Measurements from ENCODE around the gene SLC46A3.

The SLC46A3 gene

DNA sequence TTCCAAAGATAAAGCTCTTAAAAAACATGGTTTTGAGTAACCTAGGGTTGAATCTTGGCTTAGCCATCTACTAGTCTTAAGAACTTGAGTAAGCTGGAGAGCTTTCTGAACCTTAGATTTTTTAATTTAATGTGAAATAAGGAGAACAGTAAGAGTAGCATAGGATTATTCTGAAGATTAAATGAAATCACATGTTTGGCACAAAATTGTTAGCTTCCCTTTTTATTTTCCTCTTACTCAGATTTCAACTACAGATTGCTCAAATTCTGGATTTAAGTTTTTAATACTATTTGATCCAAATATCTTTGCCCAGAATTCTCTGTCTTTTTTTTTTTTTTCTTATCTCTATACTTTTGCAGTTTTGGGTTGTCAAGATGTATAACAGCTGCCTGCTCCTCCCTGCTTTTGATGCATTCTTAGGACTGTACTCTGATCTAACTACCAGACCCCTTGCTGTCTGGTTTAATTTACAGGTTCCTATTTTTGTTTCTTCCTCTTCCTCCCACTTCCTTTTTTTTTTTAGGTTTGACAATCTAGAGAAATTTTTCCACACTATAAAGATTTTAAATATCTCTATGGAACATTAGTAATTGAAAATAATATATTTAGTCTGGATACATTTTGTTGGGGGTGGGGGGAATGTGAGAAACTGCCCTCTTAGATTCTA, 47.5 kb downstream of the SLC46A3 start:
- in situ Hi-C loops (cut with MboI; ENCODE audit: low sequenced_read_pairs, unreplicated experiment) = no loop called here
- TF ChIP-seq, protein P1, sequence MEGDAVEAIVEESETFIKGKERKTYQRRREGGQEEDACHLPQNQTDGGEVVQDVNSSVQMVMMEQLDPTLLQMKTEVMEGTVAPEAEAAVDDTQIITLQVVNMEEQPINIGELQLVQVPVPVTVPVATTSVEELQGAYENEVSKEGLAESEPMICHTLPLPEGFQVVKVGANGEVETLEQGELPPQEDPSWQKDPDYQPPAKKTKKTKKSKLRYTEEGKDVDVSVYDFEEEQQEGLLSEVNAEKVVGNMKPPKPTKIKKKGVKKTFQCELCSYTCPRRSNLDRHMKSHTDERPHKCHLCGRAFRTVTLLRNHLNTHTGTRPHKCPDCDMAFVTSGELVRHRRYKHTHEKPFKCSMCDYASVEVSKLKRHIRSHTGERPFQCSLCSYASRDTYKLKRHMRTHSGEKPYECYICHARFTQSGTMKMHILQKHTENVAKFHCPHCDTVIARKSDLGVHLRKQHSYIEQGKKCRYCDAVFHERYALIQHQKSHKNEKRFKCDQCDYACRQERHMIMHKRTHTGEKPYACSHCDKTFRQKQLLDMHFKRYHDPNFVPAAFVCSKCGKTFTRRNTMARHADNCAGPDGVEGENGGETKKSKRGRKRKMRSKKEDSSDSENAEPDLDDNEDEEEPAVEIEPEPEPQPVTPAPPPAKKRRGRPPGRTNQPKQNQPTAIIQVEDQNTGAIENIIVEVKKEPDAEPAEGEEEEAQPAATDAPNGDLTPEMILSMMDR (IDR thresholded peaks at IDR 0.05; ENCODE audit: borderline replicate concordance, control extremely low read depth, extremely low read depth, insufficient read depth, missing control alignments) = no peak

DNA sequence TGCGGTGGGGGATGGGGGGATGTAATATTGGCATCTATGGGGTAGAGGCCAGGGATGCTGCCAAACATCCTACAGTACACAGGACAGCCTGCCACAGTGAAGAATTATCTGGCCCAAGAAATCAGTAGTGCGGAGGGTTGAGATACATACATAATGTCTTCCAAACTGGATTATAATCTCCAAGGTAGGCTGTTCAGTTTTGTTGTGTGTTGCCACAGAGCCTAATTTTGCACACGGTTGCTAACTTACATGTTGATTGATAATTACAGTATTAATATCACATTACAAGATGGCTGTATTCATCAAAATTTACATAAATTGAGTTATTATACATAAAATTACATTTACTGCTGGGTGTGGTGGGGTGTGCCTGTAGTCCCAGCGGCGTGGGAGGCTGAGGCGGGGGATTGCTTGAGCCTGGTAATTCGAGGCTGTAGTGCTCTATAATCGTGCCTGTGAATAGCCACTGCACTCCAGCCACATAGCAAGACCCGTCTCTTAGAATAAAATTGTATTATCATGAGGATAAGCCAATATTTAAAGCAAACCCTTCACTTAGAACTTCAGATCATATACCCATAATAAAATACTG, 51.8 kb downstream of the SLC46A3 start:
- in situ Hi-C loops (cut with MboI; ENCODE audit: low sequenced_read_pairs, unreplicated experiment) = no loop called here
- no peak for DNase-seq (ENCODE audit: low spot score)
- TF ChIP-seq, protein P1 (IDR thresholded peaks at IDR 0.05; ENCODE audit: borderline replicate concordance, control extremely low read depth, extremely low read depth, insufficient read depth, missing control alignments) = no peak

More for the DNA sequence above, 47.5 kb downstream of the SLC46A3 start:
- DNase-seq (ENCODE audit: low spot score) = no peak

DNA sequence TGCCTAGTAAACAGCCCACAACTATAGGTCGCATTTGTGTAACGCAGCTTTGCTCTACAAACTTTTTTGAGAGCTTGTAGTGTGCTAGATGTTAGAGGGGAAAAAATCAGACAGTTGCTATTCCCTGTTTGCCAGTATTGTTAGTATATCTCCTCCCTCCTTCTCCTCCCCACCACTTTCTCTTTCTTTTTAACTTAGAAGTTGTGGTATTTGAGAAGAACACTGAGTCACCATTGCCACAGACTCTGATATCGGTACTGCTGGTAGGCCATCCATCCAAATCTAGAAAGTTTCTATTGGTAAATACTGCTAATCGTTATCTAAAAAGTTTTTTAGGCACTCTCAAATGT, 59.2 kb downstream of the SLC46A3 start:
- TF ChIP-seq, protein P1 (IDR thresholded peaks at IDR 0.05; ENCODE audit: borderline replicate concordance, control extremely low read depth, extremely low read depth, insufficient read depth, missing control alignments) = no peak
- DNase-seq (ENCODE audit: low spot score) = peak; percentile 25
- in situ Hi-C loops (cut with MboI; ENCODE audit: low sequenced_read_pairs, unreplicated experiment) = no loop called here

DNA sequence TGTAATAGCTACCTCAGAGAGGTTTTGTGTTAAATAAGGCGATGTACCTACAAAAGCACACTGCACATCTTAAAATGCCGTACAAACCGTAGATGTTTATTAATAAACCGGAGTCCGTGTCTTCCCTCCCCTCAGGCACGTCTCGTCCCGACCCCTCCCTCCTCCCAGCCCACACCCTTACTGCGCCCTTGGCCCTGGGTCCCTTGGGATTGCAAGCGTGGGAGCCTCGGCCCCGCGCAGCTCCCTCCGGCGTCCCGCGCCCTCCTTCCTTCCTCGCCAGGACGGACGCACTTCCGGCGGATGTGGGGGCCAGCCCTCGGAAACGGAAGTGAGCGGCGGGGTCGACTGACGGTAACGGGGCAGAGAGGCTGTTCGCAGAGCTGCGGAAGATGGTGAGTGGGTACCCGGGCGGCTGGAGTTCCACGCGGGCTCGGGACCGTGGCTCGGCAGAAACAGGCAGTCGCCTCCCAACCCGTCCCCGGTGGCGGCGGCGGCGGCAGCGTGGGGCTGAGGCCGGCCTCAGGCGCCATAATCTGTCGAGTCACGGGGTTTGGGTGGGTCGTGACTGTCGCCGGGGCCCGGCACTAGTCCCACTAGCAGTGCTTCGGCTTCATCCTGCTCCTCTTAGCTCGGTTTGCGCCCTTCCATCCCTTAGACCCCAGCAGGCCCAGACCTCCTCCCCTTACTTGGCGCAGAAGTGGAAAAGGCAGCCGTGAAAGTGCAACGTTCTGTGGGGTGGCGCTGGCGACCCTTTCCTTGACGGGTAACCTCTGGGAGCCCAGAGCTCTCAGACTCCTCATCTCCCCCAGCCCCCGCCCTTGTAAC, 59.8 kb downstream of the SLC46A3 start, which contains the start of gene POMP:
TSS of gene POMP (plus strand) at position 335 of the 825 bp plus-strand sequence. CDS start at position 390, 55 bp downstream.
- TF ChIP-seq, protein P1 (IDR thresholded peaks at IDR 0.05; ENCODE audit: borderline replicate concordance, control extremely low read depth, extremely low read depth, insufficient read depth, missing control alignments) = no peak
- in situ Hi-C loops (cut with MboI; ENCODE audit: low sequenced_read_pairs, unreplicated experiment) = no loop called here
- peak; percentile 94 for DNase-seq (ENCODE audit: low spot score)

DNA sequence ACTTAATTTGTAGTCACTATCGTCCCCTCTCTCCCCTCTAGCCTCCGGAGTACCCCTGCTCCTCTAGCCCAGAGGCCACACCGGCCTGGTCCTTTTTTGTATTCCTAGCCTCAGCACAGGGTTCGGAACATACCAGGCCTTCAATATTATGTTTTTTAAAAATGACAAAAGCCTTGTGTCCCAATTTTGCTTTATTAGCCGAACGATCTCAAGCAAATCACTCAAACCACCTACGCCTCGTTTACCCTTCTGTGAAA, 60.3 kb downstream of the SLC46A3 start:
- TF ChIP-seq, protein P1 (IDR thresholded peaks at IDR 0.05; ENCODE audit: borderline replicate concordance, control extremely low read depth, extremely low read depth, insufficient read depth, missing control alignments) = no peak
- in situ Hi-C loops (cut with MboI; ENCODE audit: low sequenced_read_pairs, unreplicated experiment) = no loop called here
- DNase-seq (ENCODE audit: low spot score) = no peak

DNA sequence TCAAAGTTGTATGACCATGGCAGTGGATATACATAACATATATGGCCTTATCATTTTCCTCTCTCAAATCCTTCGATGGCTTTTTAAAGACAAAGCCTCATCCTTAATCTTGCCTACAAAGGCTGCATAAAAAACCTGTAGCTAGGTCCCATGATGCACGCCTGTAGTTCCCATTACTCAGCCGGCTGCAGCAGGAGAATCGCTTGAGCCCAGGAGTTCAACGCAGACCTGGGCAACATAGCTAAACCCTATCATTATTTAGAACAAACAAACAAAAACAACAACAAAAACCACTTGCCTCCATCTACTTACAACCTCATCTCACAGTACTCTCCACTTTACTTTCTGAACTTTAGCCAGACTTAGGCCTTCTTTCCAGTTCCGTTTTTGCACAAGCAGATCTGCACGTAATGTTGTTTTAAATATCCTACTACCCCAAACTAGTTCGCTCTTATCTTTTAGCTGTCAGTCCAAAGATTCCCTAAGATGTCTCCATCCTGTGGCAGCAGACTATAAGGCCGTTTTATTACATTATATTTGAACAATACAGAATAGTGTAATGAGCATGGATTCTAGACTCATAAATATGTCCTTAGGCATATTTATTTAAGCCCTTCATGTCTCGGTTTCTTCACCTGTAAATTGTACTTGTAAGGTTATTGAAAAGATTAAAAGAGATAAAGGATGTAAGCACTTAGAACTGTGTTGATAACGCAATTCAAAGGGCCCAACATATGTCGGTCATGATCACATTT, 60.8 kb downstream of the SLC46A3 start:
- TF ChIP-seq, protein P1 (IDR thresholded peaks at IDR 0.05; ENCODE audit: borderline replicate concordance, control extremely low read depth, extremely low read depth, insufficient read depth, missing control alignments) = no peak
- peak; percentile 30 for DNase-seq (ENCODE audit: low spot score)
- in situ Hi-C loops (cut with MboI; ENCODE audit: low sequenced_read_pairs, unreplicated experiment) = no loop called here
